Measurements from ENCODE around the gene LRRC38.
A peak's percentile ranks its signal among the peaks of the same experiment; 100 is the strongest.
"Not testable (repeated sequence)": the region's sequence is repeated elsewhere in the genome, so short reads cannot be mapped to it uniquely, and the experiment has no call there.

LRRC38 gene

GRCh38 chr1:13513895-13514546 lies at the start of gene LRRC38:
Gene LRRC38, minus strand, starts transcription at chr1:13514003. Its CDS starts 410 bp downstream, at chr1:13513593.
- DNase-seq = peak; percentile 6

GRCh38 chr1:13562981-13563380 lies 49.2 kb upstream of the LRRC38 start:
- DNase-seq = not testable (repeated sequence)

- DNase-seq = no peak
Observed at GRCh38 chr1:13560541-13560940, 46.7 kb upstream of the LRRC38 start.

- no peak for DNase-seq
Observed at GRCh38 chr1:13556224-13556764, 42.5 kb upstream of the LRRC38 start.

GRCh38 chr1:13554798-13555197 lies 41.0 kb upstream of the LRRC38 start:
- DNase-seq = no peak

GRCh38 chr1:13550663-13551062 lies 36.9 kb upstream of the LRRC38 start:
- DNase-seq = no peak

- DNase-seq = no peak
Observed at GRCh38 chr1:13549521-13549920, 35.7 kb upstream of the LRRC38 start.

GRCh38 chr1:13549021-13549420 lies 35.2 kb upstream of the LRRC38 start:
- no peak for DNase-seq

GRCh38 chr1:13548281-13548680 lies 34.5 kb upstream of the LRRC38 start:
- no peak for DNase-seq

- DNase-seq = no peak
Observed at GRCh38 chr1:13546791-13547190, 33.0 kb upstream of the LRRC38 start.

GRCh38 chr1:13544221-13544556 lies 30.4 kb upstream of the LRRC38 start:
- no peak for DNase-seq

GRCh38 chr1:13543451-13544220 lies 29.8 kb upstream of the LRRC38 start:
- DNase-seq = no peak

GRCh38 chr1:13541435-13542215 lies 27.8 kb upstream of the LRRC38 start:
- no peak for DNase-seq

GRCh38 chr1:13540866-13541265 lies 27.1 kb upstream of the LRRC38 start:
- DNase-seq = no peak

- no peak for DNase-seq
Observed at GRCh38 chr1:13539683-13540082, 25.9 kb upstream of the LRRC38 start.

GRCh38 chr1:13538832-13539231 lies 25.0 kb upstream of the LRRC38 start:
- DNase-seq = no peak

GRCh38 chr1:13536571-13536970 lies 22.8 kb upstream of the LRRC38 start:
- DNase-seq = no peak

- no peak for DNase-seq
Observed at GRCh38 chr1:13535227-13535626, 21.4 kb upstream of the LRRC38 start.

- DNase-seq = no peak
Observed at GRCh38 chr1:13528320-13528719, 14.5 kb upstream of the LRRC38 start.

- DNase-seq = no peak
Observed at GRCh38 chr1:13523780-13524477, 10.1 kb upstream of the LRRC38 start.

GRCh38 chr1:13520985-13521384 lies 7.2 kb upstream of the LRRC38 start:
- no peak for DNase-seq

- DNase-seq = peak; percentile 4
Observed at GRCh38 chr1:13517193-13517812, 3.5 kb upstream of the LRRC38 start.
